K562 (cell line): ENCODE data around the gene MTA2. TPM values are rescaled to one million over a fixed set of nuclear protein-coding genes. Genes with fewer than 3 reads are reported as not detected.

Source experiments
- ATAC-seq: fragments of 200-7000 bp; cut with Tn5 transposase; 3 replicates; pipeline ENCODE4 v1.9.1; 2020; ENCODE audit warnings: moderate library complexity
- BruUV-seq: library from RNA; stranded (reverse); fragments of 400-500 nt; replicated peaks from 2 replicates; lab custom pipeline; 2021; lab: Mats Ljungman, UMichigan
- CTCF ChIA-PET: fragments of 300-600 bp; formaldehyde crosslinking; extraction: SDS; loops from one replicate; lab custom pipeline; 2021; ENCODE audit warnings: low intra/inter-chr PET ratio; lab: Yijun Ruan, JAX
- POLR2A ChIA-PET: fragments of 300-600, 350-650 bp; sonication (Branson Sonifier 250); formaldehyde crosslinking; extraction: SDS; loops from one replicate; lab custom pipeline; 2021; ENCODE audit warnings: antibody characterized with exemption, inconsistent platforms; lab: Yijun Ruan, JAX
- DNase-seq, 4 experiments: peaks; one replicate each; pipeline versions ENCODE4 v3.0.0 to v3.0.0-alpha.2; 2011 to 2018; ENCODE audit warnings: low spot score in 3 of 4, mixed read lengths in 3 of 4; ENCODE audit errors: extremely low read depth in 1 of 4
- FAIRE-seq: peaks from 2 replicates; lab custom pipeline; 2011; peaks lifted over from hg19 to GRCh38; lab: Jason Lieb, UNC
- H2AFZ ChIP-seq: 2 replicates; pipeline ENCODE4 v1.6.0; 2011; ENCODE audit warnings: low read depth, low read length, control low read depth, inconsistent platforms
- H3K27ac ChIP-seq: fragments of 200-600 bp; 3 replicates; pipeline ENCODE4 v1.8.0; 2011; ENCODE audit warnings: low read depth, mild to moderate bottlenecking, control low read depth, inconsistent platforms, low read length, moderate library complexity, mixed read lengths; ENCODE audit errors: extremely low read depth
- H3K27me3 ChIP-seq, 2 experiments: fragments of 300-600 bp in 1 of 2; 2 replicates in 1 of 2; 3 replicates in 1 of 2; pipeline versions ENCODE4 v1.6.0 to v1.8.0; 2011; ENCODE audit warnings: inconsistent platforms in 2 of 2, low read length in 2 of 2, mild to moderate bottlenecking in 1 of 2, mixed read lengths in 1 of 2, moderate library complexity in 1 of 2; ENCODE audit not compliant: control insufficient read depth in 2 of 2, insufficient read depth in 2 of 2
- H3K36me3 ChIP-seq: fragments of 300-600 bp; 3 replicates; pipeline ENCODE4 v1.8.0; 2011; ENCODE audit warnings: mild to moderate bottlenecking, low read length, inconsistent platforms; ENCODE audit not compliant: control insufficient read depth, insufficient read depth
- H3K4me1 ChIP-seq, 2 experiments: fragments of 200-600 bp in 1 of 2; replicated peaks in 1 of 2; 2 replicates in 1 of 2; 3 replicates in 1 of 2; pipeline versions ENCODE4 v1.5.1 to v1.8.0; 2011; ENCODE audit warnings: inconsistent platforms in 2 of 2, low read length in 2 of 2, mild to moderate bottlenecking in 1 of 2, mixed read lengths in 1 of 2, moderate library complexity in 1 of 2; ENCODE audit not compliant: control insufficient read depth in 2 of 2, insufficient read depth in 2 of 2
- H3K4me2 ChIP-seq: 2 replicates; pipeline ENCODE4 v1.6.1; 2011; ENCODE audit warnings: low read length, control low read depth, inconsistent platforms, mixed read lengths; ENCODE audit not compliant: insufficient read depth
- H3K4me3 ChIP-seq: fragments of 200-600 bp; sonication (generic), shearing (Covaris generic); 2 replicates; pipeline ENCODE4 v1.5.1; 2016; ENCODE audit warnings: control low read depth, inconsistent platforms
- H3K79me2 ChIP-seq: fragments of 200-600 bp; 3 replicates; pipeline ENCODE4 v1.8.0; 2011; ENCODE audit warnings: low read length, inconsistent platforms; ENCODE audit not compliant: control insufficient read depth, insufficient read depth
- H3K9ac ChIP-seq, 2 experiments: 2 replicates each; pipeline versions ENCODE4 v1.6.0 to v1.6.1; 2011; ENCODE audit warnings: low read depth in 2 of 2, low read length in 2 of 2, control low read depth in 1 of 2, inconsistent platforms in 1 of 2, mild to moderate bottlenecking in 1 of 2, mixed read lengths in 1 of 2; ENCODE audit not compliant: insufficient read depth in 1 of 2
- H3K9me1 ChIP-seq: one replicate; pipeline ENCODE4 v1.6.0; 2011; ENCODE audit warnings: inconsistent platforms, mild to moderate bottlenecking, low read length, moderate library complexity; ENCODE audit not compliant: control insufficient read depth, insufficient read depth
- H3K9me3 ChIP-seq: replicated peaks from 2 replicates; pipeline ENCODE4 v1.5.1; 2011; ENCODE audit warnings: low read depth, low read length, inconsistent platforms; ENCODE audit not compliant: control insufficient read depth, insufficient read depth
- H4K20me1 ChIP-seq: replicated peaks from 2 replicates; pipeline ENCODE4 v1.6.1; 2011; ENCODE audit warnings: low read length, inconsistent platforms, mixed read lengths; ENCODE audit not compliant: control insufficient read depth, insufficient read depth
- E2F3 ChIP-seq: fragments of 250-450 bp; sonication (Bioruptor Pico); IDR thresholded peaks from 2 replicates; pipeline ENCODE4 v1.4.0; 2020; ENCODE audit warnings: mild to moderate bottlenecking
- GABPB2 ChIP-seq: fragments of 250-450 bp; sonication (Bioruptor Pico); conservative IDR thresholded peaks from 2 replicates; pipeline ENCODE4 v1.5.1; 2021; ENCODE audit warnings: mild to moderate bottlenecking
- HNRNPLL ChIP-seq: fragments of 200-400 bp; formaldehyde crosslinking; IDR thresholded peaks from 2 replicates; pipeline ENCODE4 v1.6.1; 2017; ENCODE audit warnings: low read length, low read depth, mild to moderate bottlenecking; ENCODE audit not compliant: poor library complexity, severe bottlenecking
- MCM3 ChIP-seq: fragments of 450-650 bp; IDR thresholded peaks from 2 replicates; pipeline ENCODE4 v1.6.1; 2016
- MYC ChIP-seq, 2 experiments: fragments of 250-450 bp in 1 of 2; sonication (Bioruptor Pico) in 1 of 2; IDR thresholded peaks; 2 replicates each; pipeline versions ENCODE4 v1.5.1 to v1.6.1; 2012 to 2021; ENCODE audit warnings: low read depth in 2 of 2, borderline replicate concordance in 1 of 2, improper control_type of control experiment in 1 of 2, low read length in 1 of 2, mild to moderate bottlenecking in 1 of 2, moderate library complexity in 1 of 2
- NR2C2 ChIP-seq, 2 experiments: fragments of 200-800 bp in 1 of 2; sonication (Bioruptor generic) in 1 of 2; sonication (generic) in 1 of 2; formaldehyde crosslinking in 1 of 2; IDR thresholded peaks; 2 replicates each; pipeline versions ENCODE4 v1.6.1 to v1.8.0; 2016 to 2022; ENCODE audit warnings: mild to moderate bottlenecking in 1 of 2, missing compliant biosample characterization in 1 of 2, missing genetic modification characterization in 1 of 2, missing genetic modification reagents in 1 of 2
- RB1 ChIP-seq: fragments of 450-650 bp; IDR thresholded peaks from 2 replicates; pipeline ENCODE4 v1.6.1; 2017; ENCODE audit warnings: low read depth, mild to moderate bottlenecking
- RBFOX2 ChIP-seq: fragments of 200-400 bp; formaldehyde crosslinking; IDR thresholded peaks from 2 replicates; pipeline ENCODE4 v1.6.1; 2017; ENCODE audit warnings: low read depth, mild to moderate bottlenecking, low read length, moderate library complexity
- ZNF436 ChIP-seq: fragments of 250-450, 450-650 bp; sonication (Bioruptor Pico); formaldehyde crosslinking; IDR thresholded peaks from 2 replicates; pipeline ENCODE4 v1.7.0; 2020; ENCODE audit warnings: mild to moderate bottlenecking
- WGBS: fragments of 100-300 bp; shearing (Covaris generic); methylation state at CpG from one replicate; pipeline ENCODE4 v1.1.6; 2016; ENCODE audit warnings: low coverage, mixed read lengths; ENCODE audit not compliant: insufficient coverage; ENCODE audit errors: missing lambda C conversion rate; 5-methylcytosine and 5-hydroxymethylcytosine counted together
- in situ Hi-C: fragments of 300-500 bp; cut with MboI; formaldehyde crosslinking; loops from 4 replicates; pipeline ENCODE4 v1.15.0; 2018; ENCODE audit warnings: inconsistent platforms, mixed read lengths
- intact Hi-C: fragments of 100-400 bp; cut with micrococcal nuclease; formaldehyde crosslinking; loops from 2 replicates; pipeline ENCODE4 v1.14.2; 2022
- polyA plus RNA-seq, 8 experiments: library from polyadenylated mRNA; depleted of rRNA in 4 of 8; stranded (reverse) in 5 of 8; unstranded in 3 of 8; fragments of >200 nt; fragmentation: Nextera tagmentation in 2 of 8; fragmentation: Illumina TruSeq in 1 of 8; extraction: Ambion mirVana in 2 of 8; extraction: Trizol in 1 of 8; gene quantifications; 2 replicates each; pipeline versions ENCODE4 v1.2.1 to v1.2.3, GENCODE V29; 2011 to 2014; ENCODE audit warnings: inconsistent platforms in 1 of 8, missing spikeins in 1 of 8
- total RNA-seq, 7 experiments: library from RNA; depleted of rRNA in 6 of 7; stranded (reverse); fragments of >200 nt in 6 of 7; fragmentation: Illumina TruSeq in 2 of 7; extraction: Trizol in 2 of 7; gene quantifications; 2 replicates each; pipeline versions ENCODE4 v1.2.1 to v1.2.3, GENCODE V29; 2011 to 2021; ENCODE audit warnings: low replicate concordance in 1 of 7
- TF ChIP-seq, protein P1 (sequence below): sonication (generic); formaldehyde crosslinking; IDR thresholded peaks from 2 replicates; pipeline ENCODE4 v1.8.1; 2023; ENCODE audit warnings: mild to moderate bottlenecking, missing genetic modification reagents

Gene MTA2
- total and polyA plus RNA-seq, 9 of the 15 experiments (the other 6 are each of a cell fraction or from before 2014, with no cell fraction given), result 6.2 to 220 (median 172) TPM

DNA sequence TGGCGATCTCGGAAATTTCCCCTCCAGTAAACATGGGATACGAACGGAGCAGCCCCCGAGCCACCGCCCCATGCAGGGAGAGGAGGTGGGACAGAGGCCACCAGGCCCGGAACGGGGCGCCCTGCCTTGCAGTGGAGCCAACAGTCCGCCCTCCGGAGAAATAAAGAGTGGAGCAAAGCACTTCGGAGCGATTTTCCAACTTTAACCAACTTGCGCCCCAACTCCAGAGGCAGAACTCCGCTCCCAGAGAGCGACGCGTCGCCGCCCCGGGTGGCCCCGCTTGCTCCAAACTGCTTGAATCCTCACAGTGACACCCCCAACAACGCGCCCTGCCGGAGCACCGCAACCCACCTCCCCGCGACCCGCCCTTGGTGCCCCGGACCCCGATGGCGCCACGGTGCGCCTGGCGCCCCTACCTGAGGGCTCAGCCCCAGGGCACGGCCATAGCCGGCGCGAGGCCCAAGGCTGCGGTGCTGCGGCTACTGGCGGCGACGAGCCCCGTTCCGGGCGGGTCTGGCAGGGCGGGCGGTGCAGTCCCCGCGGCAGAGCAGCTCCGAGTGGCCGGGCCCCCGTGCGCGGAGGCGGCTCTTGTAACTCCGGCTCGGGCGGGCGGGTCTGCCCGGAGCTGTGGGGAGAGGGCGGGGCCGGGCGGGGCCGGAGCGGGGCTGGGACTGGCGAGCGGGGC lies 55.3 kb downstream of the MTA2 start, which contains the start of gene AHNAK (continued):
- TF ChIP-seq, protein P1, sequence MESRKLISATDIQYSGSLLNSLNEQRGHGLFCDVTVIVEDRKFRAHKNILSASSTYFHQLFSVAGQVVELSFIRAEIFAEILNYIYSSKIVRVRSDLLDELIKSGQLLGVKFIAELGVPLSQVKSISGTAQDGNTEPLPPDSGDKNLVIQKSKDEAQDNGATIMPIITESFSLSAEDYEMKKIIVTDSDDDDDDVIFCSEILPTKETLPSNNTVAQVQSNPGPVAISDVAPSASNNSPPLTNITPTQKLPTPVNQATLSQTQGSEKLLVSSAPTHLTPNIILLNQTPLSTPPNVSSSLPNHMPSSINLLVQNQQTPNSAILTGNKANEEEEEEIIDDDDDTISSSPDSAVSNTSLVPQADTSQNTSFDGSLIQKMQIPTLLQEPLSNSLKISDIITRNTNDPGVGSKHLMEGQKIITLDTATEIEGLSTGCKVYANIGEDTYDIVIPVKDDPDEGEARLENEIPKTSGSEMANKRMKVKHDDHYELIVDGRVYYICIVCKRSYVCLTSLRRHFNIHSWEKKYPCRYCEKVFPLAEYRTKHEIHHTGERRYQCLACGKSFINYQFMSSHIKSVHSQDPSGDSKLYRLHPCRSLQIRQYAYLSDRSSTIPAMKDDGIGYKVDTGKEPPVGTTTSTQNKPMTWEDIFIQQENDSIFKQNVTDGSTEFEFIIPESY (CRISPR knock-in tag), result 0 out of 2 replicates have a peak, but pooled peaks have one; percentile 28
- TF ChIP-seq GABPB2 (CRISPR knock-in tag) (no peak), ZNF436 (CRISPR knock-in tag) (0 out of 2 replicates have a peak, but pooled peaks have one; percentile 21), RBFOX2 (peak; percentile 77), HNRNPLL (peak; percentile 24)

DNA sequence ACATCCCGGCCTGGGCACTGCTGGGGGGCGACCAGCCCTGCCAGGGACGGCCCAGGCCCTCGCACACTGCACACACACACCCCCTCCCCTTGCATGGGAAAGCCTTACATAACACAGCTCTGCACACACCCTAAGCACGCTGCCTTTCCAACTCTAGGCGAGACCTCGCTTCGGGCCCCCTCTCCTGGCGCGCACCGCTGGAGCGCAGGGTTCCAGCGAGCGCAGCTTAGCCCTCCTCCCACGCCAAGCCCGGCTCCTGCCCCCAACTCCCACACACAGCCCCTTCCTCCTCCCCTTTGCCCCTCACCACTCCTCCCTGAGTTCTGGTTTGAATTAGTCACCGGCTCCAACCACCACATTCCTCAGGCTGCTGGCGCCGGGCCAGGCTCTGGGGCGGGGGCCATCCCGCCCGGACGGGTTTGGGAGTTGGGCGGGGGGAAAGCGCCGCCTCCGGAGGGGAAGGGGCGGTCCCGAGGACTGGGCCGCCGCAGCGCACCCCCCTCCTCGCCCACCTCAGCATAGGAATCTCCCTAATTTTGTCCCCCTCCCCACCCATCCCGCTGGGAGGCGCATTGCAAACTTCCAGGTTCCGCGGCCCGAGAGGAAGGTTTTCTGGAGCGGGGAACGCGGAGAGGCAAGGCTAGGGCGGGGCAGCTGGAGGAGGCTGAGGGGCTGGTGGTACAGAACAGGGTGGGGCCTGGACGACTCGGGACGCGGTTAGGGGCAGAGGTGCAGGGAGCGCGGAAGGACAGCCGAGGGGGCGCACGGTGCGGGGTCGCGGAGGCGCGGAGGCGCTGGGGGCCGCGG lies 56.0 kb downstream of the MTA2 start:
- WGBS, result under 1% methylated on average over 43 of the region's 59 CpGs
- intact Hi-C loops, result loop anchor here (1.0 kb wide), 1 partner anchor 149 kb away; no protein-coding TSS in a partner anchor
- TF ChIP-seq MYC (IDR thresholded peaks at IDR 0.05; ENCODE audit: low read depth, low read length) (peak; percentile 65), MYC (CRISPR knock-in tag; IDR thresholded peaks at IDR 0.05; ENCODE audit: borderline replicate concordance, low read depth) (peak; percentile 26; the same call in 1 of the 2 replicates), RB1 (peak; percentile 54), E2F3 (no peak), NR2C2 (CRISPR knock-in tag; IDR thresholded peaks at IDR 0.05) (peak; percentile 55; the same call in 1 of the 2 replicates), NR2C2 (tag; IDR thresholded peaks at IDR 0.05) (no peak), MCM3 (no peak)

More for the DNA sequence above, 56.0 kb downstream of the MTA2 start:
- peak overlapping the region; percentile 66 to 95 for H3K9ac ChIP-seq
- peaks cover 62 to 82% of the 10 kb centered on the region in 2 experiments for H3K4me1 ChIP-seq
- no peaks in the 10 kb centered on the region for H3K27me3 ChIP-seq
- ChIA-PET CTCF (interaction anchor here (0.5 to 2.4 kb wide), 5 partner anchors 9 to 151 kb away, joined by 3 to 8 read pairs (median 3); no protein-coding TSS in a partner anchor), POLR2A (interaction anchor here (0.6 to 3.0 kb wide), 6 partner anchors 9 to 182 kb away, joined by 3 to 17 read pairs (median 4); partner anchors contain the start of gene TTC9C)
- peak overlapping the region; percentile 84 for H2AFZ ChIP-seq
- DNase-seq, result peak; percentile 87 to 92 (median 88)
- peaks cover 57% of the 10 kb centered on the region for H3K79me2 ChIP-seq
- no peaks in the 10 kb centered on the region for H3K9me3 ChIP-seq
- no peaks in the 10 kb centered on the region for H3K36me3 ChIP-seq
- FAIRE-seq, result peak; percentile 80
- peak overlapping the region; percentile 86 for H3K4me2 ChIP-seq
- TSS peak; percentile 52 for BruUV-seq
- no peaks in the 10 kb centered on the region; the same call in 1 of the 2 replicates for H4K20me1 ChIP-seq
- H3K9me1 ChIP-seq, result peaks cover 6% of the 10 kb centered on the region
- ATAC-seq, result peak; percentile 68
- H3K4me3 ChIP-seq, result peak overlapping the region; percentile 67
- H3K27ac ChIP-seq, result peak overlapping the region; percentile 66
- in situ Hi-C loops, result no loop called here
